ENCODE results near the gene SERPINB10. TPM values are rescaled to one million over a fixed set of nuclear protein-coding genes. Genes with fewer than 3 reads are reported as not detected.
A peak's percentile ranks its signal among the peaks of the same experiment; 100 is the strongest.

Gene SERPINB10
- total RNA-seq, 1 donor from 2014 or later: not detected

DNA sequence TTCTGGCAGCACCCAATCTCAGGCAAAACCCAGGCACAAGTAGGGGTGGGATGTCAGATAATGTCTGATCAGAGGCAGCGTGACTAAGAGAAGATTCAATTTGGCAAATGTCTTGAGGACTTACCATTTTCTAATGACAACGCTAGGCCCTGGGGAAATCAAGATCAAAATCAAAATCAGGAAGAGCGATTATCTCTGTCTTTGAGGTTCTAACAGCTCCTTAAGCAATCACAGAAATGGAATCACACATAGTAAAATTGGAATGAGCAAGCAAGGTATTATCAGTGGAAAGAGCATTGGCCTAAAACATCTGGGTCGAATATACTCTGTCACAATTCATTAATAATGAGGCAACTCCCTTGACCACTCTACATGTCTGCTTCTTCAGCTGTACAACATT is 28.8 kb upstream of the SERPINB10 start:
- H3K4me3 ChIP-seq: no peak overlapping the region
- H3K4me1 ChIP-seq: no peaks in the 10 kb centered on the region
- TF ChIP-seq, protein P1, sequence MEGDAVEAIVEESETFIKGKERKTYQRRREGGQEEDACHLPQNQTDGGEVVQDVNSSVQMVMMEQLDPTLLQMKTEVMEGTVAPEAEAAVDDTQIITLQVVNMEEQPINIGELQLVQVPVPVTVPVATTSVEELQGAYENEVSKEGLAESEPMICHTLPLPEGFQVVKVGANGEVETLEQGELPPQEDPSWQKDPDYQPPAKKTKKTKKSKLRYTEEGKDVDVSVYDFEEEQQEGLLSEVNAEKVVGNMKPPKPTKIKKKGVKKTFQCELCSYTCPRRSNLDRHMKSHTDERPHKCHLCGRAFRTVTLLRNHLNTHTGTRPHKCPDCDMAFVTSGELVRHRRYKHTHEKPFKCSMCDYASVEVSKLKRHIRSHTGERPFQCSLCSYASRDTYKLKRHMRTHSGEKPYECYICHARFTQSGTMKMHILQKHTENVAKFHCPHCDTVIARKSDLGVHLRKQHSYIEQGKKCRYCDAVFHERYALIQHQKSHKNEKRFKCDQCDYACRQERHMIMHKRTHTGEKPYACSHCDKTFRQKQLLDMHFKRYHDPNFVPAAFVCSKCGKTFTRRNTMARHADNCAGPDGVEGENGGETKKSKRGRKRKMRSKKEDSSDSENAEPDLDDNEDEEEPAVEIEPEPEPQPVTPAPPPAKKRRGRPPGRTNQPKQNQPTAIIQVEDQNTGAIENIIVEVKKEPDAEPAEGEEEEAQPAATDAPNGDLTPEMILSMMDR (IDR thresholded peaks at IDR 0.05): no peak
- DNase-seq (no peak), ATAC-seq (no peak)
- no peaks in the 10 kb centered on the region for H3K36me3 ChIP-seq
- H3K9me3 ChIP-seq: no peaks in the 10 kb centered on the region
- H3K27ac ChIP-seq: no peak overlapping the region
- intact Hi-C loops (cut with DNase I): no loop called here
- no peaks in the 10 kb centered on the region for H3K27me3 ChIP-seq

DNA sequence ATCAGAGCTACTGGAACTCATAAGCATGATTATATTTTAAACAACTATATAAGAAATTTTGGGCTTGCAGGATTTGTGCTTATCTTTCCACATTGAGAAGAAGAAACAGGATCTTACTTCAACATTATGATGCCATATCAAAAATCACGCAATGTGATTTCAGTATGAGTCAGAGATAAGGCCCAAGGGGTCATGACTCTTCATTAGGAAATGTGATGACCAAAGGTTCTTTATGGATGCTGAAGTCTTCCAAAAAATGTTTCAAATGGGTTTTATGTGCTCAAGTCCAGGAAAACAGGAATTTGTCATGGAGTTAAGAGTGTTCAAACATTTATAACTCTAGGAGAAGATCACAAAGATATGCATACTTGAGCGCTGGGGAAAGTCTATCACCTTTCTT is 28.0 kb upstream of the SERPINB10 start:
- Histone ChIP-seq H3K4me3 (no peak overlapping the region), H3K36me3 (no peaks in the 10 kb centered on the region), H3K27ac (no peak overlapping the region), H3K9me3 (no peaks in the 10 kb centered on the region), H3K4me1 (no peaks in the 10 kb centered on the region), H3K27me3 (no peaks in the 10 kb centered on the region)
- TF ChIP-seq, protein P1 (IDR thresholded peaks at IDR 0.05): no peak
- intact Hi-C loops (cut with DNase I): no loop called here
- DNase-seq (no peak), ATAC-seq (no peak)

DNA sequence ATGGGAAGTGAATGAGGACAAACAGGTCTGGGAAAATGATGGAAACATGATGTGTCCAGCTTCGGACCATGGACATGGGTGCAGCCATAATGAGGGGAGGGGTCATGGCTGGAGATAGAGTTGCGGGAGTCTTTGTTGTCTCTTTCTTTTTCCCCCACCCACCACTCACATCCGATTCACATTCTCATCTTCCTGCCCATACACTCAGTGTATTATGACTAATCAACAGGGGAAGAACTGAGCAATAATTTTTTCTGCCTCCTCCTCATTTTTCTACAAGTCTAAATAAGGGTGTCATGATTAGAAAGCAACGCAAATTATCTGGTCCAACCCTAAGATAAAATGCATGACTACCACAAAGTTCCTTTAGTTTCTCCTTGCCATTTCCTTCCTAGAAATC is 25.9 kb upstream of the SERPINB10 start:
- ATAC-seq (no peak), DNase-seq (no peak)
- H3K36me3 ChIP-seq: no peaks in the 10 kb centered on the region
- no peak overlapping the region for H3K4me3 ChIP-seq
- TF ChIP-seq, protein P1 (IDR thresholded peaks at IDR 0.05): no peak
- no peaks in the 10 kb centered on the region for H3K4me1 ChIP-seq
- no peaks in the 10 kb centered on the region for H3K9me3 ChIP-seq
- no peaks in the 10 kb centered on the region for H3K27me3 ChIP-seq
- intact Hi-C loops (cut with DNase I): no loop called here
- H3K27ac ChIP-seq: no peak overlapping the region

DNA sequence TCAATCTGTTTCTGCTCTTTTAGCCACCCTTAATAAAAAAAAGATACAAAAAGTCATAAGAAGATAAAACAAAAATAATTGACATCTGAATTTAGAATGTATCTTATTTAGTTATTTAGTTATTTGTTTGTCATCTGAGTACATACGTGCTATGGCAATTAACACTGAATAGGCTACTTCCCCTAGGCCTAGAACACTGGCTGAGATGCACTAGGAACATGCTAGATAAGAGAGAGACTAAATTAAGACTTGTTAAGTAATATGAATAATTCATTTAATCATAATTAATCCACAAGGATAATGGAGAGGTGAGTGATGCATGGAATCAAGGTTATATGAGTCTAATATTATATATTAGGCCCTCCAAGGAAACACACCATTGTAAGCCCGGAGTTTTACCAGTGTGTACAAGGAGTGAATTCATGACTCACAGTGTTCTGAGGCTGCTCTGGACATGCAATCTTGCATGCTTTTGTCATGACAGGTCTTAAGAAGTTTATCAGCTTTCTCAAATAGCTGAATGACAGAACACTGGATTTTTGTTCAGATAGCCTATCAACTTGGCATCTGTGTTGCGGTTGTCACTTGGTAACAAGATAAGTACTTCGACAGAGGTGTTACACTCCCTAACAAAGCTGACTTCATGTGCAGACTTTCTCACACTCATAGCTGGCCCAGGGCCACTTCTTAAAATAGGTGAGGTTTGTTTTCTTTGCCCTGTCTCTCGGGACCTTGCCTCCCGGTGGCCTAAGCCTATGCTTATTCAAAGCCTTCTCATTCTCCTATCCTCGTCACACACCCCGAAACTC is 25.2 kb upstream of the SERPINB10 start:
- Histone ChIP-seq H3K27me3 (no peaks in the 10 kb centered on the region), H3K4me1 (no peaks in the 10 kb centered on the region), H3K27ac (no peak overlapping the region), H3K4me3 (no peak overlapping the region), H3K36me3 (no peaks in the 10 kb centered on the region), H3K9me3 (no peaks in the 10 kb centered on the region)
- intact Hi-C loops (cut with DNase I): no loop called here
- TF ChIP-seq, protein P1 (IDR thresholded peaks at IDR 0.05): no peak
- ATAC-seq (peak; percentile 87), DNase-seq (no peak)

DNA sequence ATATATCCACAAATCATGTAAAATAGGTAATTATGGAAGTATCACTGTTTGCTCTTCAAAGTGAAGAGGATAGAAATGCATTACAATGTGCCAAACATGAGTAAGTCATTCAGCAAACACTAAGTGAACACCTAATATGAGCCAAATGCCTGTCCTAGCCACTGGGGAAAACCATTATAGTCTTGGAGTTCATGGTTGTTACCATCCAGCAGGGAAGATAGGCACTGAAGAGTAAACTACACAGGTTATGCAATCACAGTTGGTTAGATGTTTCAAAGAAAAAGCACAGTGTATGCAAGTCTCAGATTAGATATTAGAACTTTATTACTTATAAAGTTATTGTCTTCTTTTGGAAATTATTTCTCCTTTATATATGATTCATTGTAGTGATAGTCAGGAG is 24.1 kb upstream of the SERPINB10 start:
- no peaks in the 10 kb centered on the region for H3K4me1 ChIP-seq
- no peak overlapping the region for H3K4me3 ChIP-seq
- TF ChIP-seq, protein P1 (IDR thresholded peaks at IDR 0.05): no peak
- H3K27me3 ChIP-seq: no peaks in the 10 kb centered on the region
- H3K27ac ChIP-seq: no peak overlapping the region
- ATAC-seq (no peak), DNase-seq (no peak)
- H3K9me3 ChIP-seq: no peaks in the 10 kb centered on the region
- no peaks in the 10 kb centered on the region for H3K36me3 ChIP-seq
- intact Hi-C loops (cut with DNase I): no loop called here

Measured in upper lobe of right lung (tissue), 1 donor.